HepG2 (cell line): Measurements from ENCODE around the gene RPS6KC1. TPM values are rescaled to one million over a fixed set of nuclear protein-coding genes. Genes with fewer than 3 reads are reported as not detected.

Experiments used
- AGO2 ChIP-seq: fragments of 200-400 bp; formaldehyde crosslinking; optimal IDR thresholded peaks from 2 replicates; pipeline ENCODE3; 2017; ENCODE audit warnings: mild to moderate bottlenecking, low read depth, low read length, moderate library complexity
- AKNA ChIP-seq: sonication (generic); formaldehyde crosslinking; IDR thresholded peaks from 2 replicates; pipeline ENCODE4 v1.4.0; 2020; ENCODE audit warnings: missing genetic modification reagents, borderline replicate concordance
- GLI4 ChIP-seq: sonication (generic); formaldehyde crosslinking; IDR thresholded peaks from 2 replicates; pipeline ENCODE4 v1.5.1; 2020; ENCODE audit warnings: missing genetic modification reagents, mild to moderate bottlenecking, moderate library complexity, borderline replicate concordance
- HBP1 ChIP-seq: IDR thresholded peaks from 2 replicates; pipeline ENCODE4 v1.6.1; 2016; ENCODE audit warnings: low read depth, control low read depth
- KLF12 ChIP-seq: sonication (generic); formaldehyde crosslinking; IDR thresholded peaks from 2 replicates; pipeline ENCODE4 v1.4.0; 2020; ENCODE audit warnings: missing genetic modification reagents, borderline replicate concordance
- LCORL ChIP-seq, 2 experiments: fragments of 450-650 bp in 1 of 2; sonication (generic) in 1 of 2; formaldehyde crosslinking in 1 of 2; IDR thresholded peaks; 2 replicates each; pipeline versions ENCODE4 v1.5.0 to v1.6.1; 2017 to 2020; ENCODE audit warnings: antibody characterized with exemption in 1 of 2, missing genetic modification reagents in 1 of 2
- MAFG ChIP-seq: sonication (generic); formaldehyde crosslinking; IDR thresholded peaks from 2 replicates; pipeline ENCODE4 v1.5.1; 2020; ENCODE audit warnings: mild to moderate bottlenecking, missing genetic modification reagents
- MEF2D ChIP-seq: sonication (generic); formaldehyde crosslinking; IDR thresholded peaks from 2 replicates; pipeline ENCODE4 v1.5.1; 2020; ENCODE audit warnings: mild to moderate bottlenecking, missing genetic modification reagents
- NFIC ChIP-seq: IDR thresholded peaks from 2 replicates; pipeline ENCODE4 v1.6.1; 2012; ENCODE audit warnings: mild to moderate bottlenecking, low read length, inconsistent platforms
- SRSF4 ChIP-seq: fragments of 200-400 bp; formaldehyde crosslinking; IDR thresholded peaks from one replicate; pipeline ENCODE4 v1.6.1; 2018; ENCODE audit warnings: mild to moderate bottlenecking, low read depth, low read length, moderate library complexity; ENCODE audit not compliant: poor library complexity, severe bottlenecking
- TEF ChIP-seq: sonication (generic); formaldehyde crosslinking; IDR thresholded peaks from 2 replicates; pipeline ENCODE4 v1.5.0; 2020; ENCODE audit warnings: missing genetic modification reagents
- ZNF205 ChIP-seq: IDR thresholded peaks from 2 replicates; pipeline ENCODE4 v1.6.1; 2018; ENCODE audit warnings: missing biosample characterization, missing genetic modification reagents
- ZNF232 ChIP-seq: sonication (generic); formaldehyde crosslinking; IDR thresholded peaks from 2 replicates; pipeline ENCODE4 v1.4.0; 2020; ENCODE audit warnings: missing genetic modification reagents, borderline replicate concordance
- ZNF687 ChIP-seq: sonication (generic); formaldehyde crosslinking; IDR thresholded peaks from 2 replicates; pipeline ENCODE4 v1.5.1; 2020; ENCODE audit warnings: mild to moderate bottlenecking, missing genetic modification reagents, moderate library complexity
- ZNF713 ChIP-seq: sonication (generic); formaldehyde crosslinking; IDR thresholded peaks from 2 replicates; pipeline ENCODE4 v1.4.0; 2020; ENCODE audit warnings: mild to moderate bottlenecking, missing genetic modification reagents
- ZNF737 ChIP-seq: sonication (generic); formaldehyde crosslinking; IDR thresholded peaks from 2 replicates; pipeline ENCODE4 v1.5.0; 2020; ENCODE audit warnings: missing genetic modification reagents, mild to moderate bottlenecking, borderline replicate concordance
- ZNF768 ChIP-seq: sonication (generic); formaldehyde crosslinking; IDR thresholded peaks from 2 replicates; pipeline ENCODE4 v1.4.0; 2020; ENCODE audit warnings: missing genetic modification reagents
- ZSCAN25 ChIP-seq: sonication (generic); formaldehyde crosslinking; IDR thresholded peaks from 2 replicates; pipeline ENCODE4 v1.8.0; 2022; ENCODE audit warnings: mild to moderate bottlenecking, missing genetic modification reagents
- polyA plus RNA-seq, 8 experiments: library from polyadenylated mRNA; depleted of rRNA in 3 of 8; stranded (reverse) in 7 of 8; unstranded in 1 of 8; fragments of >200 nt; fragmentation: Illumina TruSeq in 4 of 8; extraction: Trizol in 4 of 8; gene quantifications; 2 replicates each; pipeline versions ENCODE4 v1.2.1 to v1.2.3, GENCODE V29; 2011 to 2016; ENCODE audit warnings: low read depth in 4 of 8, missing spikeins in 1 of 8, mixed read lengths in 1 of 8; ENCODE audit not compliant: insufficient read depth in 1 of 8
- total RNA-seq, 5 experiments: library from RNA; depleted of rRNA; stranded (reverse); fragments of >200 nt; fragmentation: Illumina TruSeq; extraction: Trizol; gene quantifications; 2 replicates each; pipeline ENCODE4 v1.2.3, GENCODE V29; 2016; ENCODE audit warnings: low read depth in 1 of 5

The RPS6KC1 gene
- total and polyA plus RNA-seq, 2 of the 13 experiments (the other 11 are each of a cell fraction or from before 2014, with no cell fraction given) = 11.0 to 25.2 TPM

GRCh38 chr1:213051127-213051880, at the start of gene RPS6KC1 (continued):
- no peak for TF ChIP-seq ZNF737
- TF ChIP-seq MAFG (CRISPR knock-in tag) = no peak
- TF ChIP-seq HBP1 = peak; percentile 61; the same call in 1 of the 2 replicates
- peak; percentile 63 for TF ChIP-seq AGO2
- TF ChIP-seq ZNF687 (CRISPR knock-in tag) = peak; percentile 96
- no peak for TF ChIP-seq MEF2D (CRISPR knock-in tag)
- no peak for TF ChIP-seq ZNF205 (CRISPR knock-in tag)
- TF ChIP-seq ZNF713 (CRISPR knock-in tag) = no peak
- no peak for TF ChIP-seq AKNA (CRISPR knock-in tag)
- no peak for TF ChIP-seq ZSCAN25 (CRISPR knock-in tag)
- no peak for TF ChIP-seq TEF (CRISPR knock-in tag)
- no peak for TF ChIP-seq NFIC
- TF ChIP-seq ZNF232 (CRISPR knock-in tag) = peak; percentile 47; the same call in 1 of the 2 replicates
- peak; percentile 29; the same call in 1 of the 2 replicates for TF ChIP-seq ZNF768 (CRISPR knock-in tag)
- TF ChIP-seq GLI4 (CRISPR knock-in tag) = no peak; the same call in 1 of the 2 replicates
- TF ChIP-seq SRSF4 = no peak
- TF ChIP-seq LCORL (IDR thresholded peaks at IDR 0.05) = no peak
- peak; percentile 26; the same call in 1 of the 2 replicates for TF ChIP-seq LCORL (CRISPR knock-in tag; IDR thresholded peaks at IDR 0.05)
- TF ChIP-seq KLF12 (CRISPR knock-in tag) = peak; percentile 82
